ENCODE data around the gene CTAG2.
"Not testable (repeated sequence)": the region's sequence is repeated elsewhere in the genome, so short reads cannot be mapped to it uniquely, and the experiment has no call there.

DNA sequence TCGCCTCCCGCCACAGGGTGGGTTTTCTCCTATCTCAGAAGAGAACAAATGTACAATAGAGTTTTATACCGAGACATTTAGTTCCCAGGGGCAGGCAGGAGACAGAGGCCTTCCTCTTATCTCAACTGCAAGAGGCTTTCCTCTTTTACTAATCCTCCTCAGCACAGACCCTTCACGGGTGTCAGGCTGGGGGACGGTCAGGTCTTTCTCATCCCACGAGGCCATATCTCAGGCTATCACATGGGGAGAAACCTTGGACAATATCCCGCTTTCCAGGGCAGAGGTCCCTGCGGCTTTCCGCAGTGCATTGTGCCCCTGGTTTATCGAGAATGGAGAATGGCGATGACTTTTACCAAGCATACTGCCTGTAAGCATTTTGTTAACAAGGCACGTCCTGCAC is 44.6 kb downstream of the CTAG2 start:
- TF ChIP-seq, protein P1, sequence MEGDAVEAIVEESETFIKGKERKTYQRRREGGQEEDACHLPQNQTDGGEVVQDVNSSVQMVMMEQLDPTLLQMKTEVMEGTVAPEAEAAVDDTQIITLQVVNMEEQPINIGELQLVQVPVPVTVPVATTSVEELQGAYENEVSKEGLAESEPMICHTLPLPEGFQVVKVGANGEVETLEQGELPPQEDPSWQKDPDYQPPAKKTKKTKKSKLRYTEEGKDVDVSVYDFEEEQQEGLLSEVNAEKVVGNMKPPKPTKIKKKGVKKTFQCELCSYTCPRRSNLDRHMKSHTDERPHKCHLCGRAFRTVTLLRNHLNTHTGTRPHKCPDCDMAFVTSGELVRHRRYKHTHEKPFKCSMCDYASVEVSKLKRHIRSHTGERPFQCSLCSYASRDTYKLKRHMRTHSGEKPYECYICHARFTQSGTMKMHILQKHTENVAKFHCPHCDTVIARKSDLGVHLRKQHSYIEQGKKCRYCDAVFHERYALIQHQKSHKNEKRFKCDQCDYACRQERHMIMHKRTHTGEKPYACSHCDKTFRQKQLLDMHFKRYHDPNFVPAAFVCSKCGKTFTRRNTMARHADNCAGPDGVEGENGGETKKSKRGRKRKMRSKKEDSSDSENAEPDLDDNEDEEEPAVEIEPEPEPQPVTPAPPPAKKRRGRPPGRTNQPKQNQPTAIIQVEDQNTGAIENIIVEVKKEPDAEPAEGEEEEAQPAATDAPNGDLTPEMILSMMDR (IDR thresholded peaks at IDR 0.05; ENCODE audit: low read depth, low read length, missing input control): not testable (repeated sequence)
- not testable (repeated sequence) for TF ChIP-seq RAD21 (IDR thresholded peaks at IDR 0.05)

All from liver (tissue), 3 donors.